GM19452 (cell line): ENCODE results near the gene NECTIN1.

ENCODE experiments used
- ATAC-seq: cut with Tn5 transposase; IDR thresholded peaks from one replicate; pipeline ENCODE4 v1.9.1; 2021; ENCODE audit not compliant: unreplicated experiment

The NECTIN1 gene

DNA sequence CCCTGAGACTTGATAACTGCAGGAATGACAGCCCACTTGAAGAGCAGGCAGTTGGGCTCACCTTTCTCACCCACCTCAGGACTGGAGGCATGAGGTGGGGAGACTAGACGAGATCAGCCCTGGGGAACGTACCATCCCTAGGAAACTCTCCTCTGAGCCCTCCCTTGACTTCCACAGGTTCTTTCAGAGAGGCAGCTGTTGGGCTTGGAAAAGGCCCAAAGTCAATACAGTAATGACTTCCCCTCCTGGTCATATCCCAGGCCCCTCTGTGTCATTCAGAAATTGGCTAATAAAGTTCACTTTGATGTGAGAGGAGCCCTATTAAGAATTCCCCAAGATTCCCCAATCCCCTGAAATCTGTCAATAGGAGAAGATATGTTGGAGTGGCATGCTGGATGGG, 5.8 kb upstream of the NECTIN1 start:
- no peak for ATAC-seq

DNA sequence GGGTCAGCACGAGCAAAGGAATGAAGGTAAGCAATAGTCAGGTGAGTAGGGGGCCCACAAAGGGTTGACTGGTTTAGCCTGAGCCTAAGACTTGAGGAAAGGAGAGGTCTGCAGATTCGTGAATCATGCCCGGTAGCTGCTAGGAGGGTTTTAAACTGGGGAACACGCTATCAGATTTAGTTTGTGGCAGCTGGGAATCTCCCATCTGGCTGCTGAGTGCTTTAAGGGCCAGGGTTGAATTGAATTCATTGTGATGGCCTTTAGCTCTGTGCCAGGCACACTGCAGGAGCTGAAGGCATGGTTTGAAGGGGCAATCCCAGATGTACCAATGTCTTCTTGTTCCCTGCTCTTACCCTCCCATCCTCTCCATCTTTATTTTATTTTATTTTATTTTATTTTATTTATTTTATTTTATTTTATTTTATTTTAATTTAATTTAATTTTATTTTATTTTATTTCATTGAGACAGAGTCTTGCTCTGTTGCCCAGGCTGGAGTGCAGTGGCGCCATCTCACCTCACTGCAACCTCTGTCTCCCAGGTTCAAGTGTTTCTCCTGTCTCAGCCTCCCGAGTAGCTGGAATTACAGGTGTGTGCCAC, 1.9 kb upstream of the NECTIN1 start:
- no peak for ATAC-seq

DNA sequence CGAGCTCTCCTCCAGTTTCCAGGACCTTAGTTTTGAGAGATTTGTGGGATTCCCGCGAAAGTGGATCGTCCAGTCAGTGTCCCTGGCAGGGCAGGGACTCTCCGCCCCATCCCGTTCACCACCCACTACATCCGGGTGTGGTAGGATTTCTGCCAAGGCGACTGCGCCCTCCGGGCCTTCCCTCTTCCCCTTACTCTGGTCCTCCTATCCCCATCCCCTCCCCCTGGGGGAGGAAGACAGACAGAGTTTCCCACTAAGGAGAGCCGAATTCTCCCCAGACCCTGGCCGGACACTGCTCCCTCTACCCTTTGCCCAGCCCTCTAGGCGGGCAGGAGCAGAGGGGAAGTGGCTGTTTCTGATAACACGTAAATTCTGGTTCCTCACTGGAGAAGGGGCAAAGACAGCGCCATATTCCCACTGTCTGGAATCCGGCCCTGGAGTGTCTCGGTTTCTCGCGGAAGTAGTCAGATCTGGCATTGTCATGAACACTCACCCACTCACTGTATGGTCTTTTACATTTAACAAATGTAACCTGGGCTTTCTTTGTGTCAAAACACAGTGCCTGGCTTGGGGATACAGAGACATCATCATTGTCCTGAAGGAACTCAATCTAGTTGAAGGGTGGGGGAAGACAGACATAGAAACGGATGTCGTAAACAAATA, 1.1 kb upstream of the NECTIN1 start:
- no peak for ATAC-seq

DNA sequence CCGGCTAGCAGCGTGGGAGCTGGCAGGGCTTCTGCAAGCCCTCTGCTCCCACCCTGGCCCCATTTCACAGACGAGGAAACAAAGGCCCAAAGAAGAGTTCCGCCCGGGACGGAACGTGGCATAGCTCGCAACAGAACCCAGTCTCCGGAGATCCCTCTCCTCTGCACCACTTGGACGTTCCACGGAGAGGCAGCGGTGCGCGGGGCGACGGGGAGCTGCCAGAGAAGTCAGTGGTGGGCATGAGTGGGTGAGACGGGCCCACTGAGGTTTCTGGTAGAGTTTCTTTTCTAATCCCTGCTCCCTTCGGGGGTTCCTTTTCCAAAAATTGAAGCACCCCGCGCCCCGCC, 554 bp upstream of the NECTIN1 start:
- ATAC-seq = peak; percentile 25

DNA sequence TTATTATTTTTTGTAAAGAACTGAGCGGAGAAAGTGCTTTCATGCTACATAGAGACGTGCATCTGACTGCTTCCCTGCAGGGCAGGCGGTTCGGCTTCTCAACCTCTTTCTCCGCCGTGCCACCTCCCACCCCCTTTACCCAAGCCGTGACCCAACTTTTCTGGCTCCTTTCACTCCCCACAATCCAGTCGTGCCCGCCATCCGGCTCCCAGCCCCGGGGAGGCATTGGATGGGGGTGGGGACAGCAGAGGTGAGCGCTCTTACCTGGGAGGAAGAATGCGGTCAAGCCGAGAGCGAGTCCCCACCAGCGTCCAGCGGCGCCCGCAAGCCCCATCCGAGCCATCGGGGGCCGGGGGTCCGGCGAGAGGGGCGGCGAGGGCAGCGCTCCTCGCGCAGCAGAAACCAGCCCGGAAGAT, 781 bp downstream of the NECTIN1 start:
- no peak for ATAC-seq

DNA sequence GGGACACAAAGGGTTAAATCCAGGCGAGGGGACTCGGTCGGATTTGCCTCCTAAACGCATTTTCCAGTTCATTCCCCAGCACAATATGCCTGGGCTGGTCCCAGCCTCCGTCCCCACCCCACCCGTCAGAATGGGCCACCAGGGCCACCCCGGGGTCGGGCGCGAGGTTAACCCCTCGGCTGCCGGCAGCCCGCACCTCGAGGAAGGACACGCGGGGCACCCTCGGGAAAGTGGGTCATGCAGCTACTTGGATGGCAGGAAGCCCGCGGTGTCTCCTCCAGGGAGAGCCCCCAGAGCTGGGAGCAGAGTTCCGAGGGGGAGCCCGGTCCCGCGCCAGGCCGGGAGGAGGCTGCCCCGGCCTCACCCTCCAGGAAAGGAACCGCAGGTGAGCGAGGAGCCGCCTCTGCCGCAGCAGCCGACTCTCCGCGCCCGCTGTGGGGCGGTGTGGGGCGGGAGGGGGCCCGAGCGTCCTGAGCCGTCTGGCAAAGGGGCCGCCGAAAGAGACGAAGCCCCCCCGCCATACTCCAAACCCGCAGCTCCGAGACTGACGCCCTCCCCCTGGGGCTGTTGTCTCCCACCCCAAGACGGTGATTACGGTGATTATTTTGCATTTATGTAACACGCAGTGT, 1.4 kb downstream of the NECTIN1 start:
- ATAC-seq = no peak

DNA sequence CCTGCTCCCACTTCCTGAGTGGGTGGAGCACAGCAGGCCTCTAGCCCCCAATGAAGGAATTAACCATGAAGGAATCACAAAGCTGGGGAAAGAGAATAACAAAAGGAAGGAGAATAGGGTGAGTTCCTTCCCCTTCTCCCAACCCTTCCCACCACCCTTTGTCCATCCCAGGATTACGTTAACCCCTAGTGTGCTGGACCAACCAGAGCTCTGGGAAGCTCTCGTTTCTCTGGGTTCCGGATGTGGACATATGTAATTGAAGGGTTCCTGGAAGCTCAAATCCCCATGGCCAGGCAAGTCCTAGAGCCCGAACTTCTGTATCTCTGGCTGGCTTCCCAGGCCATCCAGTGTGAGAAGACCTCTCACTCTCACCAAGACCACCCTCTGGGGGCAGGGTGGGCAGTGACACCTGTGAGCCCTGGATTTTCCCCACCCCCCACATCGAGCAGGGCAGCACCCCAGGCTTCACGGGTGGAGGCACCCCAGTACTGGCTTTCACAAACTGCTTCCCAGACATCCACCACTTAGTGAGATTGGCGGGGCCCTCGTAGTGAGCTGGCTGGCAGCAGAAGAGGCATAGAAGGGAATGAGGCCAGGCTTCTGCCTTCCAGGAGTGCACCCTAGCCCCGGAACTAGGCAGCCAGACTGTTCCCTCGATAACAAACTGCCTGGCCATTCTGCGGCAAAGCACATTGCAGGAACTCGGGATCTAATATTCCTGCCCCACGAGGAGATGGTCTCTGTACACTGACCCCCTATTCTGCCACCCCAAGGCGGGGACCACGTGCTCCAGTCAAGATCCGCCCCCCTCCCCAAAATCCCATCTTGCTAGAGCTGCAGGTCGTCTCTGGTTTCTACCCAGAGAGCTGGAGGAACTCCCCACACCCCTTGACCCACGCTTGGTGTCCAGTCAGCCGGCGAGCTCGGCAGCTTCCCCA, 2.1 kb downstream of the NECTIN1 start:
- no peak for ATAC-seq

DNA sequence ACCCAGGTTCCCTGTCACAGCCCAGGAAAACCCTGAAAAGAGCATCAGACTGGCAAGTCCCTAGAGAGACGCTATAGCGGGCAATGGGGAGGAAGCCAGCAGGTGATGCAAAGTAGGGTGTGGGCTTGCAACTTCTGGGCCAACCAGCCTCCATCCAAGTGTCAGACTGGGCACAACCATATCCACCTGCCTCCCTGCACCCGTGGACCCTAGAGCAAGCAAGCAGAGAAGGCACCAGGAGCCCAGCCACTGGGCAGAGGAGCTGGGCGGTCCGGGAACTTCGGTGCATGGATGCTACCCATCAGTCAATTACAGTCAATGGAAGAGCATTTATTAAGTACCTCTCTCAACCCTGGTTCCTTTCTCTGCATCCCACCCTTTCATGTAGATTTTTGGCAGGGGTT, 2.8 kb downstream of the NECTIN1 start:
- no peak for ATAC-seq

DNA sequence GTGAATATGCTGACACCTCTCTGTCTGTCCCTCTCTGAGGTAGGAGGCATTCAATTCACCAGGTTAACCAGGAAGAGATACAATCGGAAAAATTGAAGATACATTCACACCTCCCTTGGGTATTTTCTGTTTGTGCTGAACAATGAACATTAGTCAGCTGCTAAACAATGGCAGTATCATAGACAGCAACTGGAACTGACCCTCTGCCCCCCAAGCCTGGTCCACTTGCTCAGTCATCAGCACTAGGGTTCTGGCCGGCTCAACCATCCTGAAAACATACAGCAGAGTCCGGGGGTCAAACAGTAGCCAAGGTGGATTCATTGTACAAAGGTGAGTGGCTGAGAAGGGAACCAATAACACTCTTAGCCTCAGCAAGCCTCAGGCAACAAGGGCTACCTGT, 4.0 kb downstream of the NECTIN1 start:
- no peak for ATAC-seq

DNA sequence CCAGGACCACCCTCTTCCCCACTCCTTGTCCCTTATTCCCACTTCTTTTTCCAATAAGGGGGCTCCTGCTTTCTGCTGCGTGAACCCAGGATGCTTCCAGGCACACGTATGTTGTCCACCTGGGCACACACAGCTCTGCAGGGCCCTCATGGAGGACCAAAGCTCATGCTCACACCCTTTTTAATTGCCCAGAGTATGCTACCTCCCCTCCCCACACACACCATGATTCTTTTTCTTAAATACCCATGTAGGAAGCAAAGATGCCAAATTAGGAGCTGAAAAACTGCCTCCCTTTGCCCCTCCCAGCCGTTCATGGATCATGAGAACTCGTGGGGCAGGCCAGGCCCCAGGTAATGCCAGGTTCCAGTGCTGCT, 5.1 kb downstream of the NECTIN1 start:
- ATAC-seq = no peak

DNA sequence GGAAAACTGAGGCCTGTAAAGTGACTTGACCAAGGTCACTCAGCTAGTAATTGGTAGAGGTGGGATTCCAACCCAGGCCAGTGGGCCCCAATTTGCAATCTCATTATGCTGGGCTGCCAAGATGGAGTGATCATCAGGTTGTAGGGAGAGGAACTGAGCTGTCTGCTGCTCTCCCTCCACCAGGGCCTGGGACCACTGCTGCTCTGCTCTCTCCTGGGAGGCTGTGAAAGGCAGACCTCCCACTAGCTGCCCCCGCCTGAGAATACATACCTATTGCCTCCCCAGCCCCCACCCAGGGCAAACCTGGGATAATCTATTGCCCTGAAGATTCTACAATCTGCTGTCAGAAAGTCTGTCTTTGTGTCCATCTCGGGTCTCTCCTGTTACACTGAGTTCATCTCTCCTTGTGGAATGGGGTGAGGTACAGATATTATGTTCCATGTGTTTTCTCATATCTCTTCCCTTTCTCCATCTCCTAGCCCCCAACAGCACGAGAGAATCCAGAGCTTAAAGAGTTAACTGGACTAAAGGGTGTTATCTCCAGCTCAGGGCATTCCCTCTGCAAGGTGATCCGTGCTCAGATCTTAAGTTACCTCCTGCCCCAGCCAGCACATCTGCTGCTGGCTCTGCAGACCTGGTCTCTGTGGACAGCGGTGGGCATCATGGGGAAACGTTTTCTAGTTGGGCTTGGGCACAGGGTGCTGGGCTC, 5.6 kb downstream of the NECTIN1 start:
- no peak for ATAC-seq

DNA sequence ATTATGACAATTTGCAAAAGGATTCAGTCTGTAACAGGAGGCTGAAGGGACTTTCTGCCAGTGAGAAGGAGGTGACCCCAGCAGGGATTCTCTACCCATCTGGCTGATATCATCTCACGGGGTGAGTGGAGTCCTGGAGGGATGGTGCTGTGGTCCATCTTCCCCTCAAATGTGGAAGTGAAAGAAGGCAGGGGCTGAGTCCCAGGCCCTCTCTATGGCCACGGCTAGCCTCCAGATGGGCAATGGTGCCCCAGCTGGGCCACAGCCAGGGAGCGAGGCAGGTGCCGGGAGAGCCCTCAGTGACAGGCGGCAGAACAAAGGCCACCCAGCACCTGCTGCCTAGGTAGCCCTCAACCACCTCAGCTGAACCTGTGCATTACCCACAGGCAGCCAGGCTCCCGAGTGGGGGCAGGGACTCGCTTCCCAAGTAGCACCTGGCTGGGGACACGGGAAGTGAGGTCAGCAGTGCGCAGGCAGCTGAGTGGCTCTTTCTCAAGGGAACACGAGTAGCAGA, 6.7 kb downstream of the NECTIN1 start:
- no peak for ATAC-seq

DNA sequence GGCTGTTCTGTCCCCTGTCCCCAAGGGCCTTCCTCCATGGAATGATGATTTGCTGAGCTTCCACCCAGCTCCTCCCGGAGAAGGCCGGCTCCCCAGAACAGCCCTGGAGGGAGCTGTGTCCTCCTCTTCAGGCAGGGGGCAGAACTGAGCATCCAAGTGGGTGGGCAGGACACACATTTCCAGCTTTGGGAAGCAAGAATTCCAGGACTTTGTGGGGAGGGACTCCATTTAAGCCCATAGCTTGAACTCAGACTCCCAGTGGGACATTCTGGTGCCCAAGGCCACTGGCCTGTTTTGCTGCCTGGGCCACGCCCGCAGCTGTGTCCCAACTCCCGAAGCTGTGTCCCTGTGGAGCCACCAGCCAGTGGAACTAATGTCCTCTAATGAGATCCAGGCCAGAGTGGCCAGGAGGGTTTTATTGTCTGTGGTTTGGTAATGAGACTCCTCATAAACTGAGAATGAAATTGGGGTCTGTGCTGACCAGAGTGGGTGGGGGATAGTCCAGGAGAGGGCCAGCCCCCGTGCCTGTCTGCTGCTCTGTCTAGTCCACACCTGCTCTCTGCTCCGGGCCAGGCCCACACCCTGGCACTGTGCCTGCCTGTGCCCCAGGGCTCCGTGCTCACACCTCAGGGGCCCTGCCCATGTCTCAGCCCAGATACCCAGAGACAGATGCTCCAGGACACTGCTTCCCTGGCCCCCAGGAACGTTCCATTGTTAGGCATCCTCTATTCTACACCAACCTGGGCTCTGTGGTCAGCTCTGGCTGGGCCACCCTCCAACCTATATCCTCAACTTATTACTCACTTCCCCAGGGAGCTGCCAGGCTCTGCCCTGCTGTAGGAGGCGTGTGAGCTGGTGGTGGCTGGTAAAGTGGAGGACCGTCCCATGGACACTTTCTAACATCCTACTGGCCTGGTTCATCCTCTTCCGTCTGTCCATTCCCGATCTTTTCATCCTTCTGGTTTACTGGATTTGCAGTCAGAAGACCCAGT, 7.6 kb downstream of the NECTIN1 start:
- no peak for ATAC-seq

DNA sequence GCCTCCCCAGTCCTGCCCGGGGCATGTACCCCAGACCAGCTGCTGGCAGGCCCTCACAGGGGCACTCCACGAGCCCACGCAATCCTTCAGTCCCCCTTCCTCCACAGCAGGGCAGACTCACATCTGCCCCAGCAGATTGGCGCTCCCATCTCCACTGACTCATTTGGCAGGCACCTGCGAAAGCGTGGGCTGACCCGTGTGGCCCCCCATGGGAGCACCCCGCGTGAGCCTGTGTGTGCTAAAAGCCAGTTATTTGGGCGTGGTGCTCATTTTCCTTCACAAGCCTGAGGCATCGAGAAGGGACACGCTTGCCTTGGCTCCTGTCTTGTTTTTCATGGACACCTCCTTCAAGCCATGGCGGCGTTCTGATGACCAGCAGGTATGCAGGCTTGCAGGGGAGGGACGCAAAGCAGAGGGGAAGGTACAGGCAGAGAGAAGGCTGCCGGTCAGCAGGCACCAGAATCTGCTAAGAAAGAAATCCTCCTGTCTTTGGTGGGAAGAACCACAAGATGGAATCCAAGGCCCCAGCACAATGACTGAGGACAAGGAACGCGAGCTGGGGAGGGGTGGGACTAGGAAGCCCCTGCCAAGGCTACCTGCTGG, 8.6 kb downstream of the NECTIN1 start:
- no peak for ATAC-seq

DNA sequence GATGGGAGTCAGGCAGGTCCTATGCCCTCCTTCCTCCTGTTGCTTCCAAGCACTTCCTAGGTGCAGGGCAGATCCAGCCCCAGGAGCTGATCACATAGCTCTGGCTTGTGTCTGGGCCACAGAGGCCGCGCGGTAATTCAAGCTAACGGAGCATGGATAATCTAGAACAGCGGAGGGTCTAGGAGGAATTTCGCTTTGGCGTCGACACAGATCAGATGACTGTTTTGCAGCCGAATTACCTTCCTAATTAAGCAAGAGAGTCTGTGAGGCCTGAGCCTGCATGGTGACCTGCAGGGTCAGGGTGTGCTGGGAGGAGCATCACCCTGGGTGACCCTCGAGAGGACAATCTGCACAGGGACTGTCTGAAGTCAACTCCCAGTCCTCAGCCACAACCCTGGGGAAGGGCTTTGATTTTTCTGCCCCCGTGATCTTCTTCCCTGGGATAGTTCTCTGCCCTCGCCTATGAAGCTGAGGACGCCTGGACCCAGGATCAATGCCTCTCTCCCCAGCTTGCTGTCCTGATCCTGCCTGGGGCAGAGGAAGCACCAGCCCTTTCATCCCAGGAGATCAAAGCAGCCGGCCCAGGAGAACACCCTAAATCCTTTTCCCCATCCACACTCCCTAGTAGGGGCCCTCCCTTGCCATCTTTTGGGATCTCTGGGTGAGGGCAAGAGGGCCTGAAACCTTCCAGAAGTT, 11.0 kb downstream of the NECTIN1 start:
- ATAC-seq = no peak

DNA sequence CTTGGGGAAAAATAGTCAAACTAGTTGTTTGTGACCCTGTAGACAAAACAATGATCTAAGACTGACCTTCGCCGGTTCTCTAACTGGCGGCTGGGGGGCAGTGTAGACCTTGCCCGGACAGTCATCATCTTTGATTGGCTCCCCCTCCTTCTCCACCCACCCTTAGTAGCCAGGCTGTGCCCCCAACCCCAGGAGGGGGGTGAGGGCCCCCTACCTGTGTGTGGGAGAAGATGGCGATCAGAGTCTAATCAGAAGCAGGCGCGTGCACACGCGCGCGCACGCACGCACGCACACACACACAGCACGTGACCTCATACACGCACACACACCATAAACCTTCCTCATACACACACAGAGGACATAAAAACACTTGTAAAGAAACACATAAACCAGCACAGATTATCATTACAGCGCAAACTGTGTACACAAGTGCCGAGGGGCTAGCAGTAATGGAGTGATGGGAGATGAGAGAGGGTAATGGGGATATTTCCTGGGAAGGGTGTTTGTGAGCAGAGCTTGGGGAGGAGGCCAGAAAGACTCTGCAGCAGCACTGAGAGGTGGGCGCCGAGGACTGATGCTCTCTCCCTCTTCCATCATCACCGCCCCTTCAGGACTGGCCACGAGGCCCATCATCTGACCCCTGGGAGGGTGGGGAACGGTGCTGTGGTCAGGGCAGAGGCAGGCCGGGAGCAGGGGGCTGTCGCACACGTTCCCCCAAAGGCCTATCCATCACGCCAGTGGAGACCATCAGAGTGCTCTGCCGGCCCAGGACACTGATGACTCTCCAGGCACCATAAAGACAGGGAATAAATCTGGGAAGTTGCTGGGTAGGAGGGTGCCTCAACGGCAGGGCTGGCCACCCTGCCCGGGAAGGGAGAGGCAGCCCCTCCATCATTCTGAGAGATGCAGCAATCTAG, 12.2 kb downstream of the NECTIN1 start:
- no peak for ATAC-seq

DNA sequence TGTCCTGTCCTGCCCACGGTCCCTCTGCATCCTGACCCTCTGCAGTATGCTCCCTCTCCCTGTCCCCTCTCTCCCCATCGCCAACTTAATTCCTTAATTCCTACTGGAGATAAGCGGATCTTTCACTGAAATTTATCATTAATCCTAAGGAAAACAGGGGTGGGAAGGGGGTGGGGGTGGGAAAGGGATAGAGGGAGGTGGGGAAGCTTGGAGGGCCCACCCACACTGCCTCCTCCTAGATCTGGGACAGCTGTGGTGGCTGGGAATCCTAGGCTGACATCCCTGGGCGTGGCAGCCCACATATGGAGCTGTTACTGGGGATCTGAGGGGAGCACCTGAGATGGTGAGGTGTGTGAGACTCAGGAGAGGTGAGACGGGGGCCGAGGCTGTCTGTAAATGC, 14.4 kb downstream of the NECTIN1 start:
- no peak for ATAC-seq

DNA sequence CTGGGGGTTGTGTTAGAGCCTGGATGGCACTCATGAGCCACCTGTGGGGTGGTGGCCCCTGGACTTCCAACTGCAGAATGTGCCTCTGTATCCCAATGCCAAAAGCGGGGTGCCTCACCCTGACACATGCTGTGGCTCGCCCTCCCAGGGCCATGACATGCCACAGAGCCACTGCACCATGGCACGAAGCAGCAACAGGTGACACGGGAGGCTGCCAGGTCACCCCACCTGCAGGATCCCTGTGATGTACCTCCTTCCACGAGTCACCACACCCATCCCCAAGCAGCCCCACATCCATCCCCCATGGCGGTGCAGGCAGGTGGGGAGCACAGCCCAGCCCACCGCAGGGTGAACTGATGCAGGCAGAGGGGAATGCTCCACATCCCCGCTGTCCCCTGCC, 14.8 kb downstream of the NECTIN1 start:
- no peak for ATAC-seq
